HG03575 (cell line): ENCODE measurements around the gene PWWP2A.

Experiments used
- ATAC-seq: cut with Tn5 transposase; IDR thresholded peaks from one replicate; pipeline ENCODE4 v1.9.1; 2021; ENCODE audit not compliant: unreplicated experiment, insufficient number of reproducible peaks, low FRiP score; ENCODE audit errors: extremely low read depth

The PWWP2A gene

GRCh38 chr5:160042671-160043070 lies 76.6 kb downstream of the PWWP2A start:
- no peak for ATAC-seq
